ENCODE data around the gene PRSS22. TPM values are rescaled to one million over a fixed set of nuclear protein-coding genes. Genes with fewer than 3 reads are reported as not detected.

Gene PRSS22
- total and polyA plus RNA-seq, 10 of the 15 experiments (the other 5 are each of a cell fraction or from before 2014, with no cell fraction given), result not detected

- intact Hi-C loops (cut with micrococcal nuclease; ENCODE audit: unreplicated experiment), result loop anchor here (10.0 kb wide), 1 partner anchor 50 kb away; no protein-coding TSS in a partner anchor
- in situ Hi-C loops (cut with MboI), result no loop called here
- H3K9ac ChIP-seq (ENCODE audit: control insufficient read depth, insufficient read depth, low read length), result no peak overlapping the region
- TF ChIP-seq CUX1 (IDR thresholded peaks at IDR 0.05; ENCODE audit: insufficient replicate concordance, low read depth, low read length) (no peak), CTCF (IDR thresholded peaks at IDR 0.05 in 2 of 3, conservative IDR thresholded peaks at IDR 0.05 in 1 of 3; ENCODE audit: control insufficient read depth in 2 of 3, extremely low read depth in 1 of 3, insufficient read depth in 1 of 3, low read depth in 3 of 3, low read length in 3 of 3) (peak in 2 of 3 experiments; percentile 39 to 48; a peak in 3 of 6 replicates)
- no peaks in the 10 kb centered on the region for H4K20me1 ChIP-seq (ENCODE audit: control insufficient read depth, insufficient read depth)
- no peak for ATAC-seq
- no peak overlapping the region for H3K4me3 ChIP-seq
- POLR2A ChIA-PET, result interaction anchor here (0.7 kb wide), 1 partner anchor 9 kb away, joined by 5 read pairs; no protein-coding TSS in a partner anchor
- BruUV-seq (replicated peaks), result no TSS peak
- DNase-seq (ENCODE audit: low read depth, low spot score), result no peak
- no peak overlapping the region for H2AFZ ChIP-seq (ENCODE audit: control insufficient read depth, low read depth, low read length)
- H3K4me2 ChIP-seq (ENCODE audit: control insufficient read depth, insufficient read depth), result no peak overlapping the region
- H3K79me2 ChIP-seq (ENCODE audit: control insufficient read depth, insufficient read depth, low read length), result no peaks in the 10 kb centered on the region
- no peaks in the 10 kb centered on the region for H3K36me3 ChIP-seq (ENCODE audit: control insufficient read depth in 2 of 2, insufficient read depth in 2 of 2, low read length in 1 of 2)
- RAD21 ChIA-PET (ENCODE audit: unreplicated experiment), result no interaction called here
- peaks cover 3% of the 10 kb centered on the region; the same call in 2 of the 3 replicates for H3K9me3 ChIP-seq (replicated peaks; ENCODE audit: control insufficient read depth, insufficient read depth, low read length)
- FAIRE-seq, result no peak
- H3K27me3 ChIP-seq (replicated peaks in 1 of 2; ENCODE audit: control insufficient read depth in 2 of 2, insufficient read depth in 2 of 2, low read length in 1 of 2), result no peaks in the 10 kb centered on the region; a peak in 1 of 4 replicates
- H3K4me1 ChIP-seq (ENCODE audit: control insufficient read depth, insufficient read depth, low read length), result no peaks in the 10 kb centered on the region
- no peak overlapping the region for H3K27ac ChIP-seq (ENCODE audit: control insufficient read depth, insufficient read depth)
- SMC1A ChIA-PET (ENCODE audit: uncharacterized antibody, unreplicated experiment), result interaction anchor here (0.8 kb wide), 1 partner anchor 9 kb away, joined by 4 read pairs; no protein-coding TSS in a partner anchor
- CTCF ChIA-PET, result interaction anchor here (0.5 to 1.4 kb wide), 3 partner anchors 14 to 65 kb away, joined by 3 to 4 read pairs (median 3); no protein-coding TSS in a partner anchor
- 52% methylated on average over 5 of the region's 5 CpGs for WGBS (ENCODE audit: insufficient coverage, insufficient replicate concordance, low lambda C conversion rate, missing lambda C conversion rate)
Measured at GRCh38 chr16:2854700-2855309, 3.2 kb downstream of the PRSS22 start.

All from GM12878 (cell line).